Keratinocyte (primary cell): ENCODE results near the gene ATP6V1G3. TPM values are rescaled to one million over a fixed set of nuclear protein-coding genes. Genes with fewer than 3 reads are reported as not detected.

ENCODE experiments used
- DNase-seq: peaks from one replicate; pipeline ENCODE4 v3.0.0-alpha.2; 2011; ENCODE audit warnings: low read depth, missing footprints, low spot score
- FAIRE-seq: peaks from 2 replicates; lab custom pipeline; 2011; peaks lifted over from hg19 to GRCh38; lab: Jason Lieb, UNC
- H2AFZ ChIP-seq: 2 replicates; pipeline ENCODE4 v1.6.0; 2012; ENCODE audit warnings: low read length, control low read depth, inconsistent platforms; ENCODE audit not compliant: control insufficient read depth
- H3K27ac ChIP-seq: 2 replicates; pipeline ENCODE4 v1.5.1; 2011; ENCODE audit warnings: low read length; ENCODE audit not compliant: control insufficient read depth, insufficient read depth
- H3K27me3 ChIP-seq: 3 replicates; pipeline ENCODE4 v1.6.0; 2011; ENCODE audit warnings: low read length; ENCODE audit not compliant: control insufficient read depth, insufficient read depth; ENCODE audit errors: extremely low read depth
- H3K36me3 ChIP-seq, 2 experiments: 2 replicates in 1 of 2; 3 replicates in 1 of 2; pipeline ENCODE4 v1.5.1; 2011; ENCODE audit warnings: low read length in 2 of 2, mild to moderate bottlenecking in 1 of 2; ENCODE audit not compliant: control insufficient read depth in 2 of 2, insufficient read depth in 2 of 2; ENCODE audit errors: extremely low read depth in 1 of 2
- H3K4me1 ChIP-seq: 3 replicates; pipeline ENCODE4 v1.5.1; 2011; ENCODE audit warnings: low read length; ENCODE audit not compliant: control insufficient read depth, insufficient read depth; ENCODE audit errors: extremely low read depth
- H3K4me2 ChIP-seq: 3 replicates; pipeline ENCODE4 v1.6.0; 2011; ENCODE audit warnings: low read depth, low read length; ENCODE audit not compliant: control insufficient read depth, insufficient read depth; ENCODE audit errors: extremely low read depth
- H3K4me3 ChIP-seq, 3 experiments: fragments of 200-600 bp in 1 of 3; sonication (generic) in 1 of 3; 2 replicates in 2 of 3; 3 replicates in 1 of 3; pipeline ENCODE4 v1.5.1; 2011 to 2016; ENCODE audit warnings: low read length in 3 of 3, mild to moderate bottlenecking in 3 of 3, control low read depth in 2 of 3, inconsistent platforms in 1 of 3, low read depth in 1 of 3, mixed read lengths in 1 of 3, mixed run types in 1 of 3, moderate library complexity in 1 of 3; ENCODE audit not compliant: control insufficient read depth in 2 of 3, insufficient read depth in 2 of 3; ENCODE audit errors: extremely low read depth in 1 of 3
- H3K79me2 ChIP-seq: 2 replicates; pipeline ENCODE4 v1.6.0; 2012; ENCODE audit warnings: low read length; ENCODE audit not compliant: control insufficient read depth, insufficient read depth
- H3K9ac ChIP-seq: 3 replicates; pipeline ENCODE4 v1.6.0; 2011; ENCODE audit warnings: low read length; ENCODE audit not compliant: control insufficient read depth, insufficient read depth; ENCODE audit errors: extremely low read depth
- H3K9me1 ChIP-seq: 3 replicates; pipeline ENCODE4 v1.6.0; 2011; ENCODE audit warnings: low read length; ENCODE audit not compliant: control insufficient read depth, insufficient read depth; ENCODE audit errors: extremely low read depth
- H3K9me3 ChIP-seq: 2 replicates; pipeline ENCODE4 v1.5.1; 2012; ENCODE audit warnings: low read depth, low read length; ENCODE audit not compliant: control insufficient read depth
- H4K20me1 ChIP-seq: 3 replicates; pipeline ENCODE4 v1.6.0; 2011; ENCODE audit warnings: low read length; ENCODE audit not compliant: control insufficient read depth, insufficient read depth; ENCODE audit errors: extremely low read depth
- EZH2 ChIP-seq: IDR thresholded peaks from one replicate; pipeline ENCODE4 v1.6.1; 2012; ENCODE audit warnings: inconsistent platforms, mild to moderate bottlenecking, low read length, moderate library complexity
- dilution Hi-C: fragments of 300-500 bp; cut with MboI; formaldehyde crosslinking; loops from one replicate; pipeline ENCODE4 v1.7.0; 2020; ENCODE audit warnings: low sequenced_read_pairs; ENCODE audit not compliant: extremely low pct_ligation_motif_present
- polyA plus RNA-seq, 5 experiments: library from polyadenylated mRNA; depleted of rRNA in 3 of 5; stranded (reverse) in 3 of 5; stranded (forward) in 1 of 5; unstranded in 1 of 5; fragments of >200 nt; gene quantifications; 1 replicate in 1 of 5; 2 replicates in 3 of 5; 3 replicates in 1 of 5; pipeline versions ENCODE4 v1.2.1 to v1.2.3, GENCODE V29; 2011 to 2012; ENCODE audit warnings: missing spikeins in 2 of 5, low read depth in 1 of 5, low replicate concordance in 1 of 5
- TF ChIP-seq, protein P1 (sequence below), 3 experiments: IDR thresholded peaks in 1 of 3; conservative IDR thresholded peaks in 1 of 3; optimal IDR thresholded peaks in 1 of 3; 2 replicates in 2 of 3; 3 replicates in 1 of 3; pipeline versions ENCODE3 to v1.5.1; 2011; ENCODE audit warnings: low read length in 3 of 3, mild to moderate bottlenecking in 3 of 3, moderate library complexity in 2 of 3, control low read depth in 1 of 3, inconsistent platforms in 1 of 3; ENCODE audit not compliant: insufficient read depth in 2 of 3; ENCODE audit errors: extremely low read depth in 1 of 3

Gene ATP6V1G3
- polyA plus RNA-seq, 1 donor (not counting 4 experiments of a cell fraction or from before 2014, with no cell fraction given), result not detected

DNA sequence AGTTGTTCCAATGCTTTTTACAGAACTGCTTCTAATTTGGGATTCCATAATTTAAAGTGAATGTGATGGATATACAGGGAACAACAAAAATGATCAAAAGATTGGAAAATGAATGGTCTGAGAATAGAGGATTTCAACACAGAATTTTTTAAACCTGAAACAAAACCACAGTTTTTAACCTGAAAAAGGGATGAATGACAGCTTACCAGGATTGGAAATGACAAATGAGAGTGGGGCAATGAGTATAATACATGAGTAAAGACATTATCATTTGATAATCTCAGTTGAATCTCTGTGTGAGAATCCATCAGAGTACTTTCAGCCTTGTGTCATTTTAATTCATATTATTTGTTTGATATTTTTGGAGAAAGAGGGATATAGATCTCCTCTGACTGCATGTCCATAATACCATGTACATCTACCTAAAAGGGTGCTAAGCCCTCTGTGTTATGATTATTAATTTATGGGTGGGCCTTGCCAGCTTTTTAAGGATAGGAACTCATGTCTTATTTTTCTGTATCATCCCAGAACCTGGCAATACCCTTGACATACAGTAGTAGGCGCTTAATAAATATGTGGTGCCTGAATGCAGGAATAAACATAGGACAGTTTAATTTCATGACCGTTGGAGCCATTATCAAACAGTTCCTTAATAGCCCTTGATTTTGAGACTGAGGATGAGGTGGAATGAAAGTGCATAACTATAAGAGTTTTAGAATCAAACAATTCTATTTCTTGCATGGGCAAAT, 12.4 kb upstream of the ATP6V1G3 start:
- Histone ChIP-seq H3K36me3 (no peaks in the 10 kb centered on the region), H3K4me3 (no peak overlapping the region), H3K27ac (no peak overlapping the region), H4K20me1 (no peaks in the 10 kb centered on the region), H3K4me2 (no peak overlapping the region), H3K9ac (no peak overlapping the region), H3K9me3 (no peaks in the 10 kb centered on the region), H2AFZ (no peak overlapping the region), H3K79me2 (no peaks in the 10 kb centered on the region), H3K27me3 (no peaks in the 10 kb centered on the region), H3K9me1 (no peaks in the 10 kb centered on the region), H3K4me1 (no peaks in the 10 kb centered on the region)
- dilution Hi-C loops, result no loop called here
- no peak for TF ChIP-seq EZH2
- TF ChIP-seq, protein P1, sequence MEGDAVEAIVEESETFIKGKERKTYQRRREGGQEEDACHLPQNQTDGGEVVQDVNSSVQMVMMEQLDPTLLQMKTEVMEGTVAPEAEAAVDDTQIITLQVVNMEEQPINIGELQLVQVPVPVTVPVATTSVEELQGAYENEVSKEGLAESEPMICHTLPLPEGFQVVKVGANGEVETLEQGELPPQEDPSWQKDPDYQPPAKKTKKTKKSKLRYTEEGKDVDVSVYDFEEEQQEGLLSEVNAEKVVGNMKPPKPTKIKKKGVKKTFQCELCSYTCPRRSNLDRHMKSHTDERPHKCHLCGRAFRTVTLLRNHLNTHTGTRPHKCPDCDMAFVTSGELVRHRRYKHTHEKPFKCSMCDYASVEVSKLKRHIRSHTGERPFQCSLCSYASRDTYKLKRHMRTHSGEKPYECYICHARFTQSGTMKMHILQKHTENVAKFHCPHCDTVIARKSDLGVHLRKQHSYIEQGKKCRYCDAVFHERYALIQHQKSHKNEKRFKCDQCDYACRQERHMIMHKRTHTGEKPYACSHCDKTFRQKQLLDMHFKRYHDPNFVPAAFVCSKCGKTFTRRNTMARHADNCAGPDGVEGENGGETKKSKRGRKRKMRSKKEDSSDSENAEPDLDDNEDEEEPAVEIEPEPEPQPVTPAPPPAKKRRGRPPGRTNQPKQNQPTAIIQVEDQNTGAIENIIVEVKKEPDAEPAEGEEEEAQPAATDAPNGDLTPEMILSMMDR (optimal IDR thresholded peaks at IDR 0.05 in 1 of 3, IDR thresholded peaks at IDR 0.05 in 1 of 3, conservative IDR thresholded peaks at IDR 0.05 in 1 of 3; ENCODE audit: extremely low read depth in 1 of 3, insufficient read depth in 2 of 3, low read length in 3 of 3), result no peak
- no peak for FAIRE-seq
- DNase-seq, result no peak

DNA sequence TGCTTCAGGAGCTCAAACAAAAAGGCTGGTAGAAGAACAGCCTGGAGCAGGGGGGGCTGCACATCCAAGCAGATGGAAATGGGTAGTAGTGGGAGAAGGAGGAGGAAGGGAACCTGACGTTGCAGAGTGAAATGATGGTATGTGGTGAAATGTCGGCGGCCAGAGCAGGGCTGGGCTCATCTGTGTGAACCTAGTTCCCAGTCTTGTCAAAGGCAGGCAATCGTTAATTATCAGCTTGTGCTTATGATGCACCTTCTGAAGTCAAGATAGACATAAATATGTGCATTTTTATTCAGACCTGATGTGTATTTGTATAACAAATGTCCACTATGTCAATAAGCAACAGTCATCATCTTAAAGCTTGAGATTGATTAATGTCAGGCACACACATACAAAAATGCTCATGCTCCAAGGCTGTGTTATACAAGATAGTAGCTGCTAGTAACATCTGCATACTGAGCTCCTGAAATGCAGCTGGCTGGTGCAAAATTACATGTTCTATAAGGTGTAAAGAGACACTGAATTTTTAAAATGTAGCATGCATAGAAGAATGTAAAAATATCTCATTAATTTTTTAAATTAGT, 10.6 kb upstream of the ATP6V1G3 start:
- dilution Hi-C loops, result no loop called here

More for the DNA sequence above, 10.6 kb upstream of the ATP6V1G3 start:
- no peaks in the 10 kb centered on the region for H3K36me3 ChIP-seq
- no peaks in the 10 kb centered on the region for H3K4me1 ChIP-seq
- H2AFZ ChIP-seq, result no peak overlapping the region
- no peaks in the 10 kb centered on the region for H3K27me3 ChIP-seq
- no peaks in the 10 kb centered on the region for H3K9me1 ChIP-seq
- no peaks in the 10 kb centered on the region for H3K9me3 ChIP-seq
- no peak overlapping the region for H3K9ac ChIP-seq
- H3K27ac ChIP-seq, result no peak overlapping the region
- FAIRE-seq (no peak), DNase-seq (no peak)
- no peaks in the 10 kb centered on the region for H3K79me2 ChIP-seq
- H4K20me1 ChIP-seq, result no peaks in the 10 kb centered on the region
- no peak overlapping the region for H3K4me2 ChIP-seq
- TF ChIP-seq, protein P1 (optimal IDR thresholded peaks at IDR 0.05 in 1 of 3, IDR thresholded peaks at IDR 0.05 in 1 of 3, conservative IDR thresholded peaks at IDR 0.05 in 1 of 3; ENCODE audit: extremely low read depth in 1 of 3, insufficient read depth in 2 of 3, low read length in 3 of 3), result no peak
- no peak for TF ChIP-seq EZH2
- no peak overlapping the region for H3K4me3 ChIP-seq
